Smooth muscle cell (in vitro differentiated cells): ENCODE data around the gene PTPRN2. TPM values are rescaled to one million over a fixed set of nuclear protein-coding genes. Genes with fewer than 3 reads are reported as not detected.

Experiments
- DNase-seq: peaks from one replicate; lab custom pipeline; 2025; ENCODE audit not compliant: unreplicated experiment; lab: John Stamatoyannopoulos, UW
- H2AFZ ChIP-seq: fragments of 200-600 bp; sonication (generic); 2 replicates; pipeline ENCODE4 v1.6.0; 2016; ENCODE audit warnings: antibody characterized with exemption, low read depth, mild to moderate bottlenecking
- H3F3A ChIP-seq: fragments of 200-600 bp; sonication (generic); 2 replicates; pipeline ENCODE4 v1.6.0; 2017; ENCODE audit warnings: antibody characterized with exemption, low read depth
- H3K27ac ChIP-seq: fragments of 200-600 bp; sonication (generic); 2 replicates; pipeline ENCODE4 v1.5.1; 2016; ENCODE audit warnings: low read depth, mild to moderate bottlenecking
- H3K27me3 ChIP-seq: fragments of 200-600 bp; sonication (generic); 2 replicates; pipeline ENCODE4 v1.6.1; 2016; ENCODE audit warnings: low read depth, mild to moderate bottlenecking
- H3K36me3 ChIP-seq: fragments of 200-600 bp; sonication (generic); 2 replicates; pipeline ENCODE4 v1.5.1; 2016; ENCODE audit warnings: low read depth
- H3K4me1 ChIP-seq: fragments of 200-600 bp; sonication (generic); 2 replicates; pipeline ENCODE4 v1.5.1; 2016; ENCODE audit warnings: low read depth
- H3K4me2 ChIP-seq: fragments of 200-600 bp; sonication (generic); 2 replicates; pipeline ENCODE4 v1.6.0; 2016; ENCODE audit warnings: mild to moderate bottlenecking
- H3K4me3 ChIP-seq: fragments of 200-600 bp; sonication (generic); 2 replicates; pipeline ENCODE4 v1.5.1; 2016; ENCODE audit warnings: mild to moderate bottlenecking
- H3K79me2 ChIP-seq: fragments of 200-600 bp; sonication (generic); 2 replicates; pipeline ENCODE4 v1.6.0; 2016; ENCODE audit warnings: low read depth, mild to moderate bottlenecking
- H3K9ac ChIP-seq: fragments of 200-600 bp; sonication (generic); 2 replicates; pipeline ENCODE4 v1.6.0; 2016; ENCODE audit warnings: low read depth
- H3K9me3 ChIP-seq: fragments of 200-600 bp; sonication (generic); replicated peaks from 2 replicates; pipeline ENCODE4 v1.5.1; 2016; ENCODE audit warnings: low read depth
- H4K20me1 ChIP-seq: fragments of 200-600 bp; sonication (generic); 2 replicates; pipeline ENCODE4 v1.6.0; 2016; ENCODE audit warnings: low read depth
- CTCF ChIP-seq: fragments of 200-600 bp; sonication (generic); IDR thresholded peaks from 2 replicates; pipeline ENCODE4 v1.5.1; 2017; ENCODE audit warnings: borderline replicate concordance, mild to moderate bottlenecking, antibody characterized with exemption; ENCODE audit not compliant: insufficient read depth, poor library complexity, severe bottlenecking
- WGBS: methylation state at CpG from one replicate; pipeline ENCODE4 v1.1.7; 2016; ENCODE audit warnings: low lambda C conversion rate; 5-methylcytosine and 5-hydroxymethylcytosine counted together
- polyA plus RNA-seq: library from polyadenylated mRNA; unstranded; fragments of >200 nt; fragmentation: Nextera tagmentation; extraction: Ambion mirVana; gene quantifications from 2 replicates; pipeline ENCODE4 v1.2.1, GENCODE V29; 2016
- total RNA-seq: library from RNA; depleted of rRNA; stranded (reverse); fragments of >200 nt; gene quantifications from 2 replicates; pipeline ENCODE4 v1.2.3, GENCODE V29; 2014

The PTPRN2 gene
- total and polyA plus RNA-seq, 2 experiments from 2014 or later = 0.09 to 0.87 TPM

GRCh38 chr7:157952050-157952667 is 635.5 kb downstream of the PTPRN2 start:
- H3K4me2 ChIP-seq = no peak overlapping the region
- no peaks in the 10 kb centered on the region for H3K79me2 ChIP-seq
- no peak overlapping the region for H3K27ac ChIP-seq
- no peak overlapping the region for H2AFZ ChIP-seq
- H3K27me3 ChIP-seq = no peaks in the 10 kb centered on the region
- peaks cover 12% of the 10 kb centered on the region for H3K4me1 ChIP-seq
- no peak overlapping the region for H3K4me3 ChIP-seq
- WGBS = 84% methylated on average over 14 of the region's 21 CpGs
- no peaks in the 10 kb centered on the region for H3K9me3 ChIP-seq
- H3K36me3 ChIP-seq = no peaks in the 10 kb centered on the region
- no peaks in the 10 kb centered on the region for H3F3A ChIP-seq
- TF ChIP-seq CTCF = no peak
- DNase-seq = no peak
- no peaks in the 10 kb centered on the region for H4K20me1 ChIP-seq
- H3K9ac ChIP-seq = no peak overlapping the region

- no peak for DNase-seq
- H3K36me3 ChIP-seq = no peaks in the 10 kb centered on the region
Measured at GRCh38 chr7:157951300-157952049, 636.1 kb downstream of the PTPRN2 start.

GRCh38 chr7:157949711-157950110 is 637.9 kb downstream of the PTPRN2 start:
- Histone ChIP-seq H3K9me3 (no peaks in the 10 kb centered on the region), H3K4me3 (no peak overlapping the region), H3K4me1 (peaks cover under 1% of the 10 kb centered on the region), H3K9ac (no peak overlapping the region), H3K36me3 (no peaks in the 10 kb centered on the region), H3K27me3 (no peaks in the 10 kb centered on the region), H4K20me1 (no peaks in the 10 kb centered on the region), H2AFZ (no peak overlapping the region), H3K79me2 (no peaks in the 10 kb centered on the region), H3K4me2 (no peak overlapping the region), H3F3A (no peaks in the 10 kb centered on the region), H3K27ac (no peak overlapping the region)
- TF ChIP-seq CTCF = no peak
- WGBS = 50% methylated on average over 3 of the region's 3 CpGs
- DNase-seq = no peak

More at GRCh38 chr7:157951300-157952049, 636.1 kb downstream of the PTPRN2 start:
- no peak overlapping the region for H3K4me2 ChIP-seq
- WGBS = 87% methylated on average over 25 of the region's 26 CpGs
- H3K9ac ChIP-seq = no peak overlapping the region
- no peaks in the 10 kb centered on the region for H4K20me1 ChIP-seq
- H3K4me1 ChIP-seq = peaks cover 12% of the 10 kb centered on the region
- H3K79me2 ChIP-seq = no peaks in the 10 kb centered on the region
- no peaks in the 10 kb centered on the region for H3K27me3 ChIP-seq
- TF ChIP-seq CTCF = no peak
- no peaks in the 10 kb centered on the region for H3F3A ChIP-seq
- H3K27ac ChIP-seq = no peak overlapping the region
- H3K4me3 ChIP-seq = no peak overlapping the region
- no peaks in the 10 kb centered on the region for H3K9me3 ChIP-seq
- H2AFZ ChIP-seq = no peak overlapping the region

GRCh38 chr7:157947504-157947903 is 640.1 kb downstream of the PTPRN2 start:
- Histone ChIP-seq H3K9ac (no peak overlapping the region), H4K20me1 (no peaks in the 10 kb centered on the region), H3F3A (no peaks in the 10 kb centered on the region), H3K4me1 (no peaks in the 10 kb centered on the region), H3K27ac (no peak overlapping the region), H3K79me2 (no peaks in the 10 kb centered on the region), H3K27me3 (no peaks in the 10 kb centered on the region), H3K4me3 (no peak overlapping the region), H3K9me3 (no peaks in the 10 kb centered on the region), H3K36me3 (no peaks in the 10 kb centered on the region), H3K4me2 (no peak overlapping the region), H2AFZ (no peak overlapping the region)
- TF ChIP-seq CTCF = no peak
- no peak for DNase-seq
- WGBS = 88% methylated on average over 3 of the region's 3 CpGs
